HUES64 (cell line): ENCODE results near the gene MYO1E.

ENCODE experiments used
- H3K27ac ChIP-seq: 2 replicates; pipeline ENCODE4 v1.7.0; 2013; ENCODE audit warnings: low read depth, low read length, inconsistent platforms
- H3K27me3 ChIP-seq: 2 replicates; pipeline ENCODE4 v1.6.1; 2013; ENCODE audit warnings: mild to moderate bottlenecking, low read length; ENCODE audit not compliant: insufficient read depth
- H3K36me3 ChIP-seq: 2 replicates; pipeline ENCODE4 v1.6.1; 2013; ENCODE audit warnings: mild to moderate bottlenecking, low read length; ENCODE audit not compliant: insufficient read depth
- H3K4me1 ChIP-seq: 2 replicates; pipeline ENCODE4 v1.6.1; 2013; ENCODE audit warnings: mild to moderate bottlenecking, low read length, moderate library complexity; ENCODE audit not compliant: insufficient read depth
- H3K4me3 ChIP-seq: 2 replicates; pipeline ENCODE4 v1.5.1; 2013; ENCODE audit warnings: mild to moderate bottlenecking, low read length, moderate library complexity
- H3K9ac ChIP-seq: 2 replicates; pipeline ENCODE4 v1.6.1; 2013; ENCODE audit warnings: mild to moderate bottlenecking, low read depth, low read length
- H3K9me3 ChIP-seq: 2 replicates; pipeline ENCODE4 v1.6.1; 2013; ENCODE audit warnings: low read depth, low read length; ENCODE audit not compliant: insufficient read depth
- WGBS: fragments of 150-250, 120-280 bp; methylation state at CpG from one replicate; pipeline ENCODE4 v1.1.7; 2013; ENCODE audit warnings: missing lambda C conversion rate; 5-methylcytosine and 5-hydroxymethylcytosine counted together

MYO1E gene

DNA sequence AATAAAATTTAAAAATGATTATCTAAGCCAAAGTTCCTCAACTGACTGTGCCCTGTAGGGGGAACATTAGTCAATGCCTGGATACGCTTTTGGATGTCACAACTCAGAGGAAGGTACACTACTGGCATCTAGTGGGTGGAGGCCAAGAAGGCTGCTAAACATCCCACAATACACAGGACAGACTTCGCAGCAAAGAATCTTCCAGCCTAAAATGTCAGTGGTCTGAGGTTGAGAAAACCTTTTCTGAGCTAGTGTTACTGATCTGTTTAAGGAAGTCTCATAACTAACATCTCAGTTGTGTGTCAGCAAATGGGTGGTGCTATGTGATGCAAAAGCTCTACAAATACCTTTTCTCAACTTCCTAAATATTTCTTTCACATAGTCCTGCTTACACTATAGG, 186.9 kb downstream of the MYO1E start:
- no peak overlapping the region for H3K4me3 ChIP-seq
- no peaks in the 10 kb centered on the region for H3K4me1 ChIP-seq
- no peak overlapping the region for H3K27ac ChIP-seq
- H3K36me3 ChIP-seq = peaks cover 79% of the 10 kb centered on the region
- no peaks in the 10 kb centered on the region for H3K27me3 ChIP-seq
- H3K9ac ChIP-seq = no peak overlapping the region
- 100% methylated on average over 2 of the region's 2 CpGs for WGBS
- peaks cover 12% of the 10 kb centered on the region; the same call in 1 of the 2 replicates for H3K9me3 ChIP-seq

DNA sequence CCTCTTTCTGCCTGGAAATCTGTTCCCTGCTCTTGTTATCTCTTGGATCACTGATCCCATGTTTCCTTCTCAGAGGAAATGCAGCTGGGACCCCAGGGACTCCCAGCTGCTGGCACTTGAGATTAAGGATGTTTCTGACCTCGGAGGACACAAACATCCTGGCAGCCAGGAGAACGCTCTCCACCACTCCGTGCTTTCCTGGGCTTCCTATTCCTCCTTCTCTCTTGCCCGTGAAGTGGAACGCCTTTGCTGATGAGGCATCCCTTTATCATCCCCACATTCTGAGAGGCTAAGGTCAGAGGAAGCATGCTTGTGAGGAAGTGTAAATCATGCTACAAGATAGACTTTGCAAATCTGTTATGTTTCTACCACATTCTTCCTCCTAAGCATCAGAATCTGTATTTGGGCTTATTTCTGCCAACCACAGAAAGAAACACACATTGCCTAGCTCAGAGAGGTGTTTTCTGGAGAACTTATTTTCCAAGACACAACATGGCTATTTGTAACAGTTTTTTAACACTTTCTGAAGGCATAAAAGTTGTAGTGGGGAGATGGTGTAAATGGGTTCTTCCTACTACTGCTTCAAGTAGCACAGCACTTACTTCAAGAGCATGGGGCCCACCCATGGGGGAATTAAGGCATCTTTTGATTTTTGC, 191.6 kb downstream of the MYO1E start:
- WGBS = 95% methylated on average over 5 of the region's 5 CpGs
- no peaks in the 10 kb centered on the region for H3K27me3 ChIP-seq
- H3K36me3 ChIP-seq = peaks cover 64% of the 10 kb centered on the region
- H3K4me1 ChIP-seq = no peaks in the 10 kb centered on the region
- peaks cover 4% of the 10 kb centered on the region; the same call in 1 of the 2 replicates for H3K9me3 ChIP-seq
- H3K4me3 ChIP-seq = no peak overlapping the region
- H3K9ac ChIP-seq = no peak overlapping the region
- H3K27ac ChIP-seq = no peak overlapping the region

DNA sequence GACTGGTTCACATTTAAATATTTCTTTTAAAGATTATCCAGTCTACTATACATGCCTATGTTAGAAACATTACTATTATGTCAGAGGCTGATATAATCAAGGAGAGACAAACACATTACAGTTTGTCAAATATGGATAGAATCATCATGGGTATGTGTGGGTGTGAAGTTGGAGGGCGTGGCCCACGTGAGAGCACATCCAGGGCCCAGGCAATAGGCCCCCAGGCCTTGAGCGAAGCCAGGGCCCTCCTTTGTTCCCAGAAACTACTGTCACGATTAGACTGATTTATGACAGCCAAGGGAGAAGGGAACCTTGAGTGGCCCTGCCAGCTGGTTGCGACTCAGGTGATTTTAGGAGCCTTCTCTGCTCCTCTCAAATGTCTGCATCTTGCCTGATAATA, 193.0 kb downstream of the MYO1E start:
- no peak overlapping the region for H3K4me3 ChIP-seq
- peaks cover 4% of the 10 kb centered on the region; the same call in 1 of the 2 replicates for H3K9me3 ChIP-seq
- no peak overlapping the region for H3K27ac ChIP-seq
- 95% methylated on average over 5 of the region's 5 CpGs for WGBS
- H3K4me1 ChIP-seq = no peaks in the 10 kb centered on the region
- no peak overlapping the region for H3K9ac ChIP-seq
- H3K36me3 ChIP-seq = peaks cover 58% of the 10 kb centered on the region
- H3K27me3 ChIP-seq = no peaks in the 10 kb centered on the region

DNA sequence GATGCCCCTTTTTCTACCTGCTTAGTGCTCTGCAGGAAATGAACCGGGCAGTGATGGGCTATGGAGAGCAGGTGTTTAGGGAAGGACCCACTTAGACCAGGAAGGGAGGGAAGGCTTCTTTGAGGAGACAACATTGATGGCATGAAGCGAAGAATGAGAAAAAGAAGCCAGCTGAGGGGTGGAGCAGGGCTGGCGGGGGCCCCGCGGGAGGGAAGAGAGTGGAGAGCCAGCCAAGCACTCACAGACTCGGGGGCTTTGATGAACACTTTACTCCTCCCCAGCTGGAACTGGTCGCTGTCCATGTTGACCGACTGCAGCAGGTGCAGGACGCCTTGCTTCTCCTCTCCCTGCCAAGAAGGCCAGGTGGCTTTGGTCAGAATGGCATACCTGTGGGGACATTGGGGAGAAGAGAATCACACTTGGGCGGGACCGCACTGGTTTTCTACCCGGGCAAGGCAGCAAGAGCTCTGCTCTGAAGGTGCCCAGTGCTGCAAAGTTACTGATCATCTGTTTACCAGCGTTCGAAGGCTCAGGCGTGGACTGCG, 194.4 kb downstream of the MYO1E start:
- Histone ChIP-seq H3K9me3 (peaks cover 4% of the 10 kb centered on the region; the same call in 1 of the 2 replicates), H3K4me3 (no peak overlapping the region), H3K9ac (no peak overlapping the region), H3K27ac (no peak overlapping the region), H3K36me3 (peaks cover 58% of the 10 kb centered on the region), H3K4me1 (no peaks in the 10 kb centered on the region), H3K27me3 (no peaks in the 10 kb centered on the region)
- WGBS = 95% methylated on average over 16 of the region's 16 CpGs

DNA sequence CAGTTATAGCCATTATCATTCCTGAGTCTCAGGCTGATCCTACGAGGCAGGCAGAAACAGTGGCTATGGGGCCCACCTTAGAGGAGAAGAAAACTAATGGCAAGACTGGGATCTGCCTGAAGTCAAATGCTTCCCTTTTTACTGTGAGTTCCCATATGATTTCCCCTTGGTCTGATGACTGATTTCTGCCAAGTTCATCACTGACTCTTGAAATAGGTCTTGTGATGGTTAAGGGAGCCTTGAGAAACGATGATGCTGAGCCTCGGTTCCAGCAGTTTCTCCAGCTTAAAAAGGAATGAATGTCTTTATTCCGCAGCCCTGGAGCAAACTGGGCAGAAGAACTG, 195.4 kb downstream of the MYO1E start:
- Histone ChIP-seq H3K27me3 (no peaks in the 10 kb centered on the region), H3K27ac (no peak overlapping the region), H3K4me1 (no peaks in the 10 kb centered on the region), H3K9me3 (peaks cover 4% of the 10 kb centered on the region; the same call in 1 of the 2 replicates), H3K4me3 (no peak overlapping the region), H3K36me3 (peaks cover 61% of the 10 kb centered on the region), H3K9ac (no peak overlapping the region)
- 91% methylated on average over 4 of the region's 4 CpGs for WGBS

DNA sequence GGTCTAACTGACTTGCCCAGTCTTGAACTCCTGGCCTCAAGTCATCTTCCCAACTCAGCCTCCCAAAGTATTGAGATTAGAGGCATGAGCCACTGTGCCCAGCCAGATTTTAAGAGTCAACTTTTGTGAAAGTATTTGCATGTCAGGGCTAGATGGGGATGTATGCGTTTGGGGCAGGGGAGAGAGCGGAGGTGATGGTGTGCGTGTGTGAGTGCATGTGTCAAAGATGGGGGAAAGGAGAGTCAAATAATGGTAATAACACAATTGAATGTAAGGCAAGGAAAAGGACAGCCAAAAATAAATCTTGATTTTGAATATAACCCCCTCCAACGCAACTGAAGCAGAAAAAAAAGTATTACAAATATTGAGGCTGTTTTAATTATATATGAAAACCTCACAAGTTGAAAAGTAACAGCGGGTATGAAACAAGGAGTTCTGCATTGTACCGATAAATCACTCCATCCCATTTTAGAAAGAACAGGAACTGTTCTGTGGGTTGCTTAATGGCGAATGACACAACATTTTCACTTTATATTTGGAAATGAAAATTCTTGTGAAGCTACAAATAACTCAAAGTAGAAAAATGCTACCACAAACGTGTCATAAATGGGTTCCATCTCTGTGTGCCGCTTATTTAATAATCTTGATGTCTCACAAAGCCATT, 195.9 kb downstream of the MYO1E start:
- Histone ChIP-seq H3K4me3 (no peak overlapping the region), H3K4me1 (no peaks in the 10 kb centered on the region), H3K9me3 (peaks cover 2% of the 10 kb centered on the region; the same call in 1 of the 2 replicates), H3K27me3 (no peaks in the 10 kb centered on the region), H3K27ac (no peak overlapping the region), H3K9ac (no peak overlapping the region), H3K36me3 (peaks cover 61% of the 10 kb centered on the region)
- WGBS = 95% methylated on average over 8 of the region's 9 CpGs

DNA sequence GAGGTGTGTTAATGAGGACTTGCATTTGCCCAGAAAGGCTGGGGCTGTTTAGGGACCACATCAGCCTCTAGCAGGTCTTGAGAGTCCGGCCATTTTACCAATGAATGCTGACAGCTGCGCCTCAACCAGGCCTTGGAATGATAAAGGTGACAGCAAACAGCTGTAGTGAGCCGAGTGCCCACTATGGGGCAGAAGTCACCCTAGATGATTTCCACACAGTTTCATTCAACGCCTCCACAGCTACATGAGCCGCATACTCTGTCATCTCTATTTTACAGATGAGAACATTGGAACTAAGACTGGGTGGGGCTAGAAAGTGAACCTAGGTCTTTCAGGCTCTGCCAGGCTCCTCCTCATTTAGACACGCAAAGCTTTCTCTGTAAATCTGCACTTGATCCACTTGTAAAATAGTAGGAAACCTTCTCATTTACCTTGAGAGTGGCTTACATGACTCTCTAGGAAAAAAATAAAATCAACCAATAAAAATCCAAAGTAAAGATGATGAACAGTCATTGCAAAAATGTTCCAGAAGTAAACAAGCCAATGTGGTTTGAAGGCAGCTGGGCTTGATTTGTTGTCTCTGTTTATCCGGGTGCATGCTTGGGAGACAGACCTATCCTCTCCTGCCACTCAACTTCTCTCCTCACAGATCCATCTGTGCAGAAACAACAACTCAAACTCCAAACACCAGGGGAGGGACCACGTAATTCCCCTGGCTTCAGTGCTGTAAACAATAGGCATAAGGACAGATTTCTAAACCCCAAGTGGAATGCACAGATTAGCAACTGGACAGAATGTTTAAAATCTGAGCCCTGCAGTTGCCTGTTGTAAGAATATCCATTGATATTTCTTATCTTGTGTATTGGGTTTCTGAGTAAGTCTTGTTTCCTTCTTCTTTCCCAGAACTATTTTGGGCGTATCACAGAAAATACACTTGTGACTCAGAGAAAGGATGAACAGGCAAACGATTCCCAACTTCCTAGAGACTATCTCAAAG, 197.5 kb downstream of the MYO1E start:
- 78% methylated on average over 10 of the region's 10 CpGs for WGBS

DNA sequence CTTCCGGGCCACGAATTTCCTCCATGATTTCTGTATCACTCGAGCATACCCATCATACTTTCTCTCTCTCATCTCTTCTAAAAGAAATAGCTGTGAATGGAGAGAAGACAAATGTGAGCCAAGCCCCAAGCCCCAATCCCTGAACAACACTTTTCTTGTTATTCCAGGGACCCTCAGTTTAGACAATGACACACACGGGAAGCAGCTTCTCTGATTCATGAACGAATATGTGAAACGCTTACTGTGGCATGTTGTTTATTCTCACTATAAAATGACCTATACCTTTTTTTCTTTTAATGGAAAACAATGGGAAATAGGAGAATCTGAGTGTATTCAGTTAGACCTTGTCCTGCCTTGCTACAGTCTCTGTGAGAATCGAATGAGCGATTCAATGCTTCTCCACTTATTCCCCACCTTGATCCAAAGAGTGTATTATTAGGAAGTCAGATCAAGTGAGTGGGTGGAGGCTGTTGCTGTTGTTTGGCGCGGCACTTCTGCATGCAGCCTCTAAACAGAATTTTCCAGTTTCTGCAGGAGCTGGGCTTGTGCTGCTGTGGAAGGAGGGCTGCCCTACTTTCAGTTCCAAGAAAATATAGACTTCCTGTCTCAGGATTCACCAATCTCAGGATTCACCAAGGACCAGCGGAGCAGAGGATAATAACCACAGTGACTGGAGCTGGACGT, 198.4 kb downstream of the MYO1E start:
- Histone ChIP-seq H3K27ac (no peak overlapping the region), H3K9me3 (no peaks in the 10 kb centered on the region), H3K9ac (no peak overlapping the region), H3K27me3 (no peaks in the 10 kb centered on the region), H3K4me3 (no peak overlapping the region), H3K4me1 (no peaks in the 10 kb centered on the region), H3K36me3 (peaks cover 76% of the 10 kb centered on the region)
- WGBS = 95% methylated on average over 11 of the region's 12 CpGs

More for the DNA sequence above, 197.5 kb downstream of the MYO1E start:
- no peak overlapping the region for H3K9ac ChIP-seq
- no peaks in the 10 kb centered on the region for H3K4me1 ChIP-seq
- peaks cover 71% of the 10 kb centered on the region for H3K36me3 ChIP-seq
- H3K27me3 ChIP-seq = no peaks in the 10 kb centered on the region
- H3K9me3 ChIP-seq = no peaks in the 10 kb centered on the region
- no peak overlapping the region for H3K4me3 ChIP-seq
- H3K27ac ChIP-seq = no peak overlapping the region

DNA sequence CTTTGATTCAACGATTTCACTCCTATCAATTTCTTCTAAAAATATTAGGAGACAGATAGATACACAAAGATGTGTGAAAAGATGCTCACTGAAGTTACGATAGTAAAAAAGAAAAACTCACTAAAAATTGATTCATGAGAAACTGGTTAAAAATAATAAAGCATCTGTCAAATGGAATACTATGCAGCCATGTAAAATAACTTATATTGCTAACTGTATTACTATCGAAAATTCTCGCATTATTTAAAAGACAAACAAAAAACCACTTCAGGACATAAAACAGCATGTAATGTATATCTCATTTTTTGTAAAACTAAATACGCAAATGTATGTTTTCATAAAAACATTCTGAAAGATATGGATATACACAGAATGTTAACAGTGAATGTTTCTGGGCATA, 199.5 kb downstream of the MYO1E start:
- Histone ChIP-seq H3K4me1 (no peaks in the 10 kb centered on the region), H3K9ac (no peak overlapping the region), H3K36me3 (peaks cover 72% of the 10 kb centered on the region), H3K4me3 (no peak overlapping the region), H3K27me3 (no peaks in the 10 kb centered on the region), H3K27ac (no peak overlapping the region), H3K9me3 (no peaks in the 10 kb centered on the region)
- WGBS = 90% methylated on average over 2 of the region's 5 CpGs

DNA sequence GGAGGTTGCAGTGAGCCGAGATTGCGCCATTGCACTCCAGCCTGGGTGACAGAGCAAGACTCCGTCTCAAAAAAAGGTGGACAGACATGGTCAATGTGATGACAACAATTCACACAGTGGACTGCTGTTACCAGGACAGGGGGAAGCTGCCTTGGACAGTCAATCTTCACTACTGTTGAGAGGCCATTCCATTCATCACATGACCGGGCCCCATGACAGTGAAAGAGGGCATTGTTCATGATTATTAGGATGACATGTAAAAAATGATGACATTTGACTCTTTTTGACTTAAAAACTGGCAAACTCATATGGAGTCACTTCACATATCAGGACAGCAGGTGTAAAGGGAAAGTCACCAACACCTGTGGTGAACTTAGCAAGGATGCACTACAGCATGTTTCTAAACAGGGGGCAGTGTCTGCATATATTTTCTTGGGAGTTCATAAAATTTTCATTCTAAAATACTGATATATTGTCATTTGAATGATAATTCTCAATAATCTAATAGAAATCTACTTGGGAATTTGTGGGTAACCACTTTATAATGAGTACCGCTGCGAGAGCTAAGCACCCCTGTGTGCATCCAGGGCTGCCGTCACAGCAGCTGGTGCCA, 200.3 kb downstream of the MYO1E start:
- Histone ChIP-seq H3K4me1 (no peaks in the 10 kb centered on the region), H3K4me3 (no peak overlapping the region), H3K36me3 (peaks cover 66% of the 10 kb centered on the region), H3K27me3 (no peaks in the 10 kb centered on the region), H3K9me3 (no peaks in the 10 kb centered on the region), H3K27ac (no peak overlapping the region), H3K9ac (no peak overlapping the region)
- 96% methylated on average over 7 of the region's 7 CpGs for WGBS
